SK-N-SH (cell line): ENCODE measurements around the gene PPA1.
"Not testable (repeated sequence)": the region's sequence is repeated elsewhere in the genome, so short reads cannot be mapped to it uniquely, and the experiment has no call there.

Experiments
- FOXM1 ChIP-seq: IDR thresholded peaks from 2 replicates; pipeline ENCODE4 v1.4.0; 2012; ENCODE audit warnings: low read depth, mild to moderate bottlenecking
- TF ChIP-seq, protein P1 (sequence below): fragments of 200-600 bp; sonication (generic); IDR thresholded peaks from 2 replicates; pipeline ENCODE4 v1.6.1; 2017; ENCODE audit warnings: antibody characterized with exemption, mild to moderate bottlenecking, moderate library complexity

GRCh38 chr10:70222811-70223447 lies 10.3 kb downstream of the PPA1 start:
- not testable (repeated sequence) for TF ChIP-seq FOXM1
- TF ChIP-seq, protein P1, sequence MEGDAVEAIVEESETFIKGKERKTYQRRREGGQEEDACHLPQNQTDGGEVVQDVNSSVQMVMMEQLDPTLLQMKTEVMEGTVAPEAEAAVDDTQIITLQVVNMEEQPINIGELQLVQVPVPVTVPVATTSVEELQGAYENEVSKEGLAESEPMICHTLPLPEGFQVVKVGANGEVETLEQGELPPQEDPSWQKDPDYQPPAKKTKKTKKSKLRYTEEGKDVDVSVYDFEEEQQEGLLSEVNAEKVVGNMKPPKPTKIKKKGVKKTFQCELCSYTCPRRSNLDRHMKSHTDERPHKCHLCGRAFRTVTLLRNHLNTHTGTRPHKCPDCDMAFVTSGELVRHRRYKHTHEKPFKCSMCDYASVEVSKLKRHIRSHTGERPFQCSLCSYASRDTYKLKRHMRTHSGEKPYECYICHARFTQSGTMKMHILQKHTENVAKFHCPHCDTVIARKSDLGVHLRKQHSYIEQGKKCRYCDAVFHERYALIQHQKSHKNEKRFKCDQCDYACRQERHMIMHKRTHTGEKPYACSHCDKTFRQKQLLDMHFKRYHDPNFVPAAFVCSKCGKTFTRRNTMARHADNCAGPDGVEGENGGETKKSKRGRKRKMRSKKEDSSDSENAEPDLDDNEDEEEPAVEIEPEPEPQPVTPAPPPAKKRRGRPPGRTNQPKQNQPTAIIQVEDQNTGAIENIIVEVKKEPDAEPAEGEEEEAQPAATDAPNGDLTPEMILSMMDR, result not testable (repeated sequence)
